Gastrocnemius medialis (tissue), 4 donors: ENCODE results near the gene APBA1. TPM values are rescaled to one million over a fixed set of nuclear protein-coding genes. Genes with fewer than 3 reads are reported as not detected.
A peak's percentile ranks its signal among the peaks of the same experiment; 100 is the strongest.

Source experiments
- ATAC-seq, 2 donors: fragments of 150-250 bp; one replicate each; pipeline ENCODE4 v1.9.1; 2016
- DNase-seq, 2 donors: peaks; one replicate each; pipeline ENCODE4 v3.0.0-alpha.2; 2019
- H3K27ac ChIP-seq, 4 donors: fragments of 200-600 bp; sonication (generic); 1 replicate in 1 of 4; 2 replicates in 3 of 4; pipeline ENCODE4 v1.5.1; 2016 to 2018; ENCODE audit warnings: mild to moderate bottlenecking in 2 of 4, moderate library complexity in 1 of 4
- H3K27me3 ChIP-seq, 3 donors: fragments of 200-600 bp; sonication (generic) in 2 of 3; 1 replicate in 1 of 3; 2 replicates in 2 of 3; pipeline versions ENCODE4 v1.5.1 to v1.6.0; 2016 to 2019; ENCODE audit warnings: mild to moderate bottlenecking in 1 of 3, moderate library complexity in 1 of 3
- H3K36me3 ChIP-seq, 2 donors: fragments of 200-600 bp; sonication (generic) in 1 of 2; one replicate each; pipeline ENCODE4 v1.5.1; 2017 to 2018
- H3K4me1 ChIP-seq, 2 donors: fragments of 200-600 bp; sonication (generic) in 1 of 2; one replicate each; pipeline ENCODE4 v1.5.1; 2016 to 2017; ENCODE audit warnings: mild to moderate bottlenecking in 2 of 2
- H3K4me3 ChIP-seq, 4 donors: fragments of 200-600 bp; sonication (generic) in 3 of 4; 1 replicate in 1 of 4; 2 replicates in 3 of 4; pipeline ENCODE4 v1.5.1; 2016 to 2019; ENCODE audit warnings: mild to moderate bottlenecking in 2 of 4
- H3K9me3 ChIP-seq, 3 donors: fragments of 200-600 bp; sonication (generic) in 2 of 3; 1 replicate in 1 of 3; 2 replicates in 2 of 3; pipeline ENCODE4 v1.5.1; 2016 to 2019
- CTCF ChIP-seq, 5 experiments: fragments of 450-650 bp in 3 of 5; fragments of 200-600 bp in 2 of 5; sonication (generic) in 2 of 5; IDR thresholded peaks in 4 of 5; conservative IDR thresholded peaks in 1 of 5; 1 replicate in 4 of 5; 2 replicates in 1 of 5; pipeline ENCODE4 v1.5.1; 2016 to 2019; ENCODE audit warnings: antibody characterized with exemption in 5 of 5, mild to moderate bottlenecking in 3 of 5, moderate library complexity in 3 of 5
- POLR2A ChIP-seq, 2 donors: fragments of 450-650 bp; IDR thresholded peaks; one replicate each; pipeline ENCODE4 v1.6.1; 2017; ENCODE audit warnings: antibody characterized with exemption in 2 of 2, mild to moderate bottlenecking in 2 of 2, moderate library complexity in 2 of 2
- in situ Hi-C, 4 donors: fragments of 200-750 bp; cut with MboI; loops; one replicate each; pipeline versions ENCODE4 v1.15.0 to v1.8.0; 2017; ENCODE audit warnings: low sequenced_read_pairs in 4 of 4
- intact Hi-C: fragments of 100-400 bp; cut with DNase I; formaldehyde crosslinking; loops from one replicate; pipeline ENCODE4 v1.15.1; 2023; ENCODE audit warnings: low total_unique reads
- total RNA-seq, 4 donors: library from RNA; depleted of rRNA; stranded (reverse); fragments of >200 nt; gene quantifications; one replicate each; pipeline versions ENCODE4 v1.1.0 to v1.2.3, GENCODE V29; 2016

Gene APBA1
- total RNA-seq, 4 donors from 2014 or later: 0.61 to 2.3 (median 1.4) TPM

GRCh38 chr9:69391487-69391886 lies 280.7 kb downstream of the APBA1 start:
- H3K27me3 ChIP-seq: no peaks in the 10 kb centered on the region
- H3K4me1 ChIP-seq: peaks cover 25 to 36% of the 10 kb centered on the region in 2 donors
- TF ChIP-seq CTCF (IDR thresholded peaks at IDR 0.05 in 4 of 5, conservative IDR thresholded peaks at IDR 0.05 in 1 of 5) (no peak), POLR2A (IDR thresholded peaks at IDR 0.05) (no peak)
- no peaks in the 10 kb centered on the region for H3K9me3 ChIP-seq
- peak overlapping the region; percentile 80 to 97 (median 88) for H3K27ac ChIP-seq
- H3K36me3 ChIP-seq: peaks cover 0 to 19% of the 10 kb centered on the region in 2 donors
- intact Hi-C loops (loop anchor here (10.0 kb wide), 1 partner anchor 117 kb away; no protein-coding TSS in a partner anchor), in situ Hi-C loops (loop anchor here in 3 of 4 donors (10.0 to 25.0 kb wide), 3 partner anchors 57 to 1221 kb away; partner anchors contain the start of gene ENTREP1 (in 1 of the 3))
- H3K4me3 ChIP-seq: no peak overlapping the region
- DNase-seq (no peak), ATAC-seq (no peak)

GRCh38 chr9:69389437-69389995 lies 282.7 kb downstream of the APBA1 start:
- Histone ChIP-seq H3K4me3 (no peak overlapping the region), H3K9me3 (no peaks in the 10 kb centered on the region), H3K36me3 (peaks cover 0 to 27% of the 10 kb centered on the region in 2 donors), H3K4me1 (peaks cover 33 to 40% of the 10 kb centered on the region in 2 donors), H3K27ac (peak overlapping the region; percentile 40 to 97 (median 91)), H3K27me3 (no peaks in the 10 kb centered on the region)
- in situ Hi-C loops (loop anchor here in 2 of 4 donors (10.0 to 25.0 kb wide), 2 partner anchors 65 to 1223 kb away; partner anchors contain the start of gene ENTREP1 (in 1 of the 2)), intact Hi-C loops (loop anchor here (10.0 kb wide), 2 partner anchors 1095 to 1225 kb away; no protein-coding TSS in a partner anchor)
- TF ChIP-seq POLR2A (IDR thresholded peaks at IDR 0.05) (no peak), CTCF (IDR thresholded peaks at IDR 0.05 in 4 of 5, conservative IDR thresholded peaks at IDR 0.05 in 1 of 5) (no peak)
- ATAC-seq (no peak), DNase-seq (no peak)

GRCh38 chr9:69388596-69388995 lies 283.6 kb downstream of the APBA1 start:
- Histone ChIP-seq H3K36me3 (peaks cover 0 to 27% of the 10 kb centered on the region in 2 donors), H3K4me1 (peaks cover 36 to 45% of the 10 kb centered on the region in 2 donors), H3K27me3 (no peaks in the 10 kb centered on the region), H3K4me3 (no peak overlapping the region), H3K9me3 (no peaks in the 10 kb centered on the region), H3K27ac (peak overlapping the region; percentile 40 to 97 (median 91))
- no peak for TF ChIP-seq POLR2A (IDR thresholded peaks at IDR 0.05)
- TF ChIP-seq CTCF (IDR thresholded peaks at IDR 0.05 in 4 of 5, conservative IDR thresholded peaks at IDR 0.05 in 1 of 5): no peak
- intact Hi-C loops (loop anchor here (10.0 kb wide), 2 partner anchors 1096 to 1226 kb away; no protein-coding TSS in a partner anchor), in situ Hi-C loops (loop anchor here in 2 of 4 donors (10.0 to 25.0 kb wide), 2 partner anchors 64 to 1224 kb away; partner anchors contain the start of gene ENTREP1 (in 1 of the 2))
- ATAC-seq (no peak), DNase-seq (no peak)

GRCh38 chr9:69386651-69387050 lies 285.5 kb downstream of the APBA1 start:
- Histone ChIP-seq H3K4me3 (no peak overlapping the region), H3K9me3 (no peaks in the 10 kb centered on the region), H3K36me3 (peaks cover 0 to 27% of the 10 kb centered on the region in 2 donors), H3K4me1 (peaks cover 31 to 35% of the 10 kb centered on the region in 2 donors), H3K27me3 (no peaks in the 10 kb centered on the region), H3K27ac (peak overlapping the region; percentile 63 to 98 (median 96))
- no peak for TF ChIP-seq CTCF (IDR thresholded peaks at IDR 0.05 in 4 of 5, conservative IDR thresholded peaks at IDR 0.05 in 1 of 5)
- no peak for TF ChIP-seq POLR2A (IDR thresholded peaks at IDR 0.05)
- ATAC-seq: peak; percentile 80 to 82
- DNase-seq: peak; percentile 41 to 59
- intact Hi-C loops: loop anchor here (10.0 kb wide), 2 partner anchors 1098 to 1228 kb away; no protein-coding TSS in a partner anchor
- in situ Hi-C loops: loop anchor here in 2 of 4 donors (10.0 to 25.0 kb wide), 2 partner anchors 62 to 1226 kb away; partner anchors contain the start of gene ENTREP1 (in 1 of the 2)
